ENCODE measurements around the gene ZNF785. TPM values are rescaled to one million over a fixed set of nuclear protein-coding genes. Genes with fewer than 3 reads are reported as not detected.
"Not testable (repeated sequence)": the region's sequence is repeated elsewhere in the genome, so short reads cannot be mapped to it uniquely, and the experiment has no call there.

The ZNF785 gene
- polyA plus RNA-seq, 5 donors = 22.3 to 29.1 (median 25.2) TPM

GRCh38 chr16:30541502-30542329, 43.8 kb downstream of the ZNF785 start:
- DNase-seq = no peak

- DNase-seq = not testable (repeated sequence)
These were observed 44.5 kb downstream of the ZNF785 start for GRCh38 chr16:30540916-30541464.

GRCh38 chr16:30539986-30540526, 45.4 kb downstream of the ZNF785 start:
- not testable (repeated sequence) for DNase-seq

- no peak for DNase-seq
These were observed 46.2 kb downstream of the ZNF785 start for GRCh38 chr16:30539000-30539964.

GRCh38 chr16:30536391-30537024, 49.0 kb downstream of the ZNF785 start:
- not testable (repeated sequence) for DNase-seq

- DNase-seq = peak in 1 of 2 donors; percentile 69
These were observed 49.7 kb downstream of the ZNF785 start for GRCh38 chr16:30535777-30536190.

- no peak for DNase-seq
These were observed 50.3 kb downstream of the ZNF785 start for GRCh38 chr16:30535106-30535776.

- peak; percentile 91 for DNase-seq
These were observed 51.0 kb downstream of the ZNF785 start, which contains the start of gene ZNF747 for GRCh38 chr16:30534368-30535105. TSS of gene ZNF747 (minus strand) at chr16:30534858. CDS start at chr16:30534679, 179 bp downstream.

GRCh38 chr16:30533748-30534367, 51.6 kb downstream of the ZNF785 start:
- DNase-seq = no peak

GRCh38 chr16:30533146-30533522, 52.4 kb downstream of the ZNF785 start:
- DNase-seq = no peak

GRCh38 chr16:30532285-30533145, 53.0 kb downstream of the ZNF785 start:
- no peak for DNase-seq

Other genes with a start within 250 kb of the ZNF785 start
- 10 to 100 TPM; 45.3 to 56.7 (median 49.8) TPM for gene CD2BP2, start 230.4 kb downstream of the ZNF785 start, polyA plus RNA-seq (ENCODE audit: insufficient read depth in 1 of 5, insufficient read length in 5 of 5, low replicate concordance in 1 of 5)
- 10 to 100 TPM; 23.9 to 43.1 (median 32.6) TPM for gene TBC1D10B, start 215.2 kb downstream of the ZNF785 start, polyA plus RNA-seq (ENCODE audit: insufficient read depth in 1 of 5, insufficient read length in 5 of 5, low replicate concordance in 1 of 5)
- gene MYL11, start 210.9 kb downstream of the ZNF785 start, polyA plus RNA-seq (ENCODE audit: insufficient read depth in 1 of 5, insufficient read length in 5 of 5, low replicate concordance in 1 of 5) = 100 to 1,000 TPM in 1 of 5 donors, 1 to 10 TPM in 2, under 1 TPM in 1, not detected in 1; 0.24 to 353 (median 6.6) TPM
- 1 to 10 TPM; 2.0 to 4.0 (median 2.7) TPM for gene SEPTIN1, start 203.1 kb downstream of the ZNF785 start, polyA plus RNA-seq (ENCODE audit: insufficient read depth in 1 of 5, insufficient read length in 5 of 5, low replicate concordance in 1 of 5)
- 10 to 100 TPM in 1 of 5 donors, 1 to 10 TPM in 4; 6.4 to 10.7 (median 7.8) TPM for gene ZNF48, start 190.3 kb downstream of the ZNF785 start, polyA plus RNA-seq (ENCODE audit: insufficient read depth in 1 of 5, insufficient read length in 5 of 5, low replicate concordance in 1 of 5)
- 1 to 10 TPM; 4.2 to 9.7 (median 4.9) TPM for gene ZNF771, start 178.1 kb downstream of the ZNF785 start, polyA plus RNA-seq (ENCODE audit: insufficient read depth in 1 of 5, insufficient read length in 5 of 5, low replicate concordance in 1 of 5)
- gene DCTPP1, start 155.7 kb downstream of the ZNF785 start, polyA plus RNA-seq (ENCODE audit: insufficient read depth in 1 of 5, insufficient read length in 5 of 5, low replicate concordance in 1 of 5) = 10 to 100 TPM; 27.0 to 53.7 (median 37.8) TPM
- gene SEPHS2, start 139.8 kb downstream of the ZNF785 start, polyA plus RNA-seq (ENCODE audit: insufficient read depth in 1 of 5, insufficient read length in 5 of 5, low replicate concordance in 1 of 5) = 10 to 100 TPM; 30.6 to 34.1 (median 32.7) TPM
- gene ITGAL, start 113.0 kb downstream of the ZNF785 start, polyA plus RNA-seq (ENCODE audit: insufficient read depth in 1 of 5, insufficient read length in 5 of 5, low replicate concordance in 1 of 5) = 1 to 10 TPM; 3.5 to 6.6 (median 4.5) TPM
- 10 to 100 TPM; 28.3 to 49.8 (median 35.7) TPM for gene ZNF768, start 59.1 kb downstream of the ZNF785 start, polyA plus RNA-seq (ENCODE audit: insufficient read depth in 1 of 5, insufficient read length in 5 of 5, low replicate concordance in 1 of 5)
- 10 to 100 TPM in 1 of 5 donors, 1 to 10 TPM in 4; 7.3 to 10.1 (median 8.8) TPM for gene ZNF747, start 50.8 kb downstream of the ZNF785 start, polyA plus RNA-seq (ENCODE audit: insufficient read depth in 1 of 5, insufficient read length in 5 of 5, low replicate concordance in 1 of 5)
- gene ZNF764, start 27.3 kb downstream of the ZNF785 start, polyA plus RNA-seq (ENCODE audit: insufficient read depth in 1 of 5, insufficient read length in 5 of 5, low replicate concordance in 1 of 5) = 10 to 100 TPM in 4 of 5 donors, 1 to 10 TPM in 1; 9.8 to 15.3 (median 13.0) TPM
- gene ZNF688, start 14.0 kb downstream of the ZNF785 start, polyA plus RNA-seq (ENCODE audit: insufficient read depth in 1 of 5, insufficient read length in 5 of 5, low replicate concordance in 1 of 5) = 10 to 100 TPM; 10.5 to 18.3 (median 11.2) TPM
- gene ZNF689, start 24.7 kb upstream of the ZNF785 start, polyA plus RNA-seq (ENCODE audit: insufficient read depth in 1 of 5, insufficient read length in 5 of 5, low replicate concordance in 1 of 5) = 1 to 10 TPM; 8.3 to 9.9 (median 9.5) TPM
- gene PRR14, start 65.3 kb upstream of the ZNF785 start, polyA plus RNA-seq (ENCODE audit: insufficient read depth in 1 of 5, insufficient read length in 5 of 5, low replicate concordance in 1 of 5) = 10 to 100 TPM; 38.7 to 48.3 (median 43.6) TPM
- gene FBRS, start 72.7 kb upstream of the ZNF785 start, polyA plus RNA-seq (ENCODE audit: insufficient read depth in 1 of 5, insufficient read length in 5 of 5, low replicate concordance in 1 of 5) = 10 to 100 TPM; 45.0 to 78.2 (median 65.3) TPM
- gene SRCAP, start 113.5 kb upstream of the ZNF785 start, polyA plus RNA-seq (ENCODE audit: insufficient read depth in 1 of 5, insufficient read length in 5 of 5, low replicate concordance in 1 of 5) = 10 to 100 TPM; 30.1 to 41.0 (median 34.8) TPM
- gene PHKG2, start 162.7 kb upstream of the ZNF785 start, polyA plus RNA-seq (ENCODE audit: insufficient read depth in 1 of 5, insufficient read length in 5 of 5, low replicate concordance in 1 of 5) = 10 to 100 TPM; 20.8 to 34.9 (median 30.3) TPM
- 1 to 10 TPM; 4.0 to 8.1 (median 6.1) TPM for gene CFAP119, start 176.4 kb upstream of the ZNF785 start, polyA plus RNA-seq (ENCODE audit: insufficient read depth in 1 of 5, insufficient read length in 5 of 5, low replicate concordance in 1 of 5)
- gene RNF40, start 176.6 kb upstream of the ZNF785 start, polyA plus RNA-seq (ENCODE audit: insufficient read depth in 1 of 5, insufficient read length in 5 of 5, low replicate concordance in 1 of 5) = 100 to 1,000 TPM in 2 of 5 donors, 10 to 100 TPM in 3; 89.0 to 108 (median 94.4) TPM
- gene ZNF629, start 201.5 kb upstream of the ZNF785 start, polyA plus RNA-seq (ENCODE audit: insufficient read depth in 1 of 5, insufficient read length in 5 of 5, low replicate concordance in 1 of 5) = 10 to 100 TPM; 16.8 to 20.9 (median 18.1) TPM

Measured in right lung (tissue), 5 donors.